Measurements from ENCODE around the gene PEPD.

GRCh38 chr19:33340991-33341390 lies 180.6 kb downstream of the PEPD start:
- TF ChIP-seq CTCF (IDR thresholded peaks at IDR 0.05 in 2 of 3, conservative IDR thresholded peaks at IDR 0.05 in 1 of 3; ENCODE audit: control insufficient read depth in 2 of 3, extremely low read depth in 1 of 3, insufficient read depth in 1 of 3, low read depth in 3 of 3, low read length in 3 of 3): no peak
- TF ChIP-seq STAT3 (IDR thresholded peaks at IDR 0.05; ENCODE audit: low read depth, low read length): no peak
- no peak for TF ChIP-seq SMC3 (IDR thresholded peaks at IDR 0.05; ENCODE audit: borderline replicate concordance, low read length)
- TF ChIP-seq NKRF (conservative IDR thresholded peaks at IDR 0.05): no peak
